Activated CD8-positive, alpha-beta T cell treated with anti-CD3 and anti-CD28 coated beads for 36 hours (primary cell): ENCODE measurements around the gene WBP2NL. TPM values are rescaled to one million over a fixed set of nuclear protein-coding genes. Genes with fewer than 3 reads are reported as not detected.

Experiments
- ATAC-seq: fragments of 200-7000 bp; cut with Tn5 transposase; one replicate; pipeline ENCODE4 v1.10.0; 2021; ENCODE audit warnings: mild to moderate bottlenecking, moderate library complexity
- CTCF ChIA-PET: fragments of 350-600 bp; sonication (Branson Sonifier 250); formaldehyde crosslinking; loops from one replicate; lab custom pipeline; 2021; ENCODE audit warnings: antibody characterized with exemption; lab: Charles Lee
- POLR2A ChIA-PET: fragments of 350-600 bp; sonication (Branson Sonifier 250); formaldehyde crosslinking; loops from one replicate; lab custom pipeline; 2021; ENCODE audit warnings: antibody characterized with exemption; lab: Charles Lee
- DNase-seq: peaks from one replicate; pipeline ENCODE4 v3.0.0-alpha.2; 2020
- H3K27ac Mint-ChIP-seq: one replicate; pipeline ENCODE4 v1.8.0; 2021; ENCODE audit warnings: mild to moderate bottlenecking, mixed read lengths
- H3K27me3 Mint-ChIP-seq: one replicate; pipeline ENCODE4 v1.8.0; 2021; ENCODE audit warnings: mixed read lengths
- H3K36me3 Mint-ChIP-seq: one replicate; pipeline ENCODE4 v1.8.0; 2021; ENCODE audit warnings: low read depth, mixed read lengths
- H3K4me1 Mint-ChIP-seq: one replicate; pipeline ENCODE4 v1.8.0; 2021; ENCODE audit warnings: low read depth, mixed read lengths
- H3K4me3 Mint-ChIP-seq: one replicate; pipeline ENCODE4 v1.8.0; 2021; ENCODE audit warnings: mild to moderate bottlenecking, moderate library complexity, mixed read lengths
- H3K9me3 Mint-ChIP-seq: one replicate; pipeline ENCODE4 v1.8.0; 2021; ENCODE audit warnings: mixed read lengths
- CTCF ChIP-seq: fragments of 200-600 bp; IDR thresholded peaks from one replicate; pipeline ENCODE4 v1.8.0; 2022; ENCODE audit warnings: antibody characterized with exemption, mild to moderate bottlenecking
- intact Hi-C: fragments of 100-400 bp; cut with micrococcal nuclease; formaldehyde crosslinking; loops from one replicate; pipeline ENCODE4 v1.10.0; 2022
- total RNA-seq, 2 experiments: library from RNA; stranded (reverse); gene quantifications; one replicate each; pipeline ENCODE4 v1.2.3, GENCODE V29; 2021

WBP2NL gene
- total RNA-seq, 2 experiments from 2014 or later: 0.43 TPM; not detected in 1

GRCh38 chr22:42010778-42011177, 12.2 kb downstream of the WBP2NL start:
- H3K4me3 Mint-ChIP-seq: no peak overlapping the region
- H3K27me3 Mint-ChIP-seq: peaks cover 12% of the 10 kb centered on the region
- no peak for TF ChIP-seq CTCF
- H3K36me3 Mint-ChIP-seq: no peaks in the 10 kb centered on the region
- H3K27ac Mint-ChIP-seq: no peak overlapping the region
- ChIA-PET CTCF (no interaction called here), POLR2A (interaction anchor here (0.6 kb wide), 1 partner anchor 288 kb away, joined by 3 read pairs; no protein-coding TSS in a partner anchor)
- H3K9me3 Mint-ChIP-seq: peaks cover 10% of the 10 kb centered on the region
- H3K4me1 Mint-ChIP-seq: no peaks in the 10 kb centered on the region
- ATAC-seq (no peak), DNase-seq (no peak)
- intact Hi-C loops: no loop called here

GRCh38 chr22:42013385-42013784, 14.8 kb downstream of the WBP2NL start:
- no peak overlapping the region for H3K27ac Mint-ChIP-seq
- DNase-seq (no peak), ATAC-seq (no peak)
- no peaks in the 10 kb centered on the region for H3K4me1 Mint-ChIP-seq
- H3K4me3 Mint-ChIP-seq: no peak overlapping the region
- ChIA-PET POLR2A (no interaction called here), CTCF (no interaction called here)
- no peaks in the 10 kb centered on the region for H3K36me3 Mint-ChIP-seq
- peaks cover 16% of the 10 kb centered on the region for H3K27me3 Mint-ChIP-seq
- intact Hi-C loops: no loop called here
- H3K9me3 Mint-ChIP-seq: peaks cover 10% of the 10 kb centered on the region
- no peak for TF ChIP-seq CTCF

GRCh38 chr22:42016111-42016510, 17.5 kb downstream of the WBP2NL start:
- Mint-ChIP-seq H3K27me3 (peaks cover 11% of the 10 kb centered on the region), H3K4me1 (no peaks in the 10 kb centered on the region), H3K9me3 (no peaks in the 10 kb centered on the region), H3K36me3 (no peaks in the 10 kb centered on the region), H3K4me3 (no peak overlapping the region), H3K27ac (no peak overlapping the region)
- no peak for DNase-seq
- ATAC-seq: no peak
- POLR2A ChIA-PET: no interaction called here
- CTCF ChIA-PET: interaction anchor here (0.8 to 1.3 kb wide), 3 partner anchors 15 to 49 kb away, joined by 3 to 4 read pairs (median 3); partner anchors contain the start of gene WBP2NL
- no peak for TF ChIP-seq CTCF
- intact Hi-C loops: no loop called here

GRCh38 chr22:42018224-42018623, 19.6 kb downstream of the WBP2NL start:
- Mint-ChIP-seq H3K36me3 (no peaks in the 10 kb centered on the region), H3K27ac (no peak overlapping the region), H3K9me3 (no peaks in the 10 kb centered on the region), H3K4me1 (peaks cover 9% of the 10 kb centered on the region), H3K4me3 (no peak overlapping the region), H3K27me3 (peaks cover 8% of the 10 kb centered on the region)
- ChIA-PET CTCF (no interaction called here), POLR2A (no interaction called here)
- DNase-seq (no peak), ATAC-seq (no peak)
- intact Hi-C loops: no loop called here
- TF ChIP-seq CTCF: no peak

GRCh38 chr22:42021571-42021970, 23.0 kb downstream of the WBP2NL start:
- Mint-ChIP-seq H3K27me3 (peaks cover 7% of the 10 kb centered on the region), H3K9me3 (no peaks in the 10 kb centered on the region), H3K4me3 (no peak overlapping the region), H3K27ac (no peak overlapping the region), H3K36me3 (no peaks in the 10 kb centered on the region), H3K4me1 (peaks cover 9% of the 10 kb centered on the region)
- DNase-seq (no peak), ATAC-seq (no peak)
- CTCF ChIA-PET: interaction anchor here (0.6 kb wide), 1 partner anchor 38 kb away, joined by 3 read pairs; no protein-coding TSS in a partner anchor
- TF ChIP-seq CTCF: no peak
- intact Hi-C loops: no loop called here
- POLR2A ChIA-PET: no interaction called here
